KG1 (cell line): ENCODE measurements around the gene ZBTB7C.

Experiments used
- DNase-seq: peaks from one replicate; lab custom pipeline; 2025; lab: John Stamatoyannopoulos, UW

Gene ZBTB7C

GRCh38 chr18:48020337-48021250 lies 388.6 kb downstream of the ZBTB7C start:
- DNase-seq, result no peak

GRCh38 chr18:48019557-48020325 lies 389.4 kb downstream of the ZBTB7C start:
- DNase-seq, result no peak

- no peak for DNase-seq
These were observed 390.3 kb downstream of the ZBTB7C start for GRCh38 chr18:48018851-48019250.

GRCh38 chr18:48017635-48018034 lies 391.5 kb downstream of the ZBTB7C start:
- DNase-seq, result no peak

GRCh38 chr18:48013162-48013561 lies 396.0 kb downstream of the ZBTB7C start:
- no peak for DNase-seq

- DNase-seq, result no peak
These were observed 397.2 kb downstream of the ZBTB7C start for GRCh38 chr18:48011926-48012465.

- DNase-seq, result no peak
These were observed 398.9 kb downstream of the ZBTB7C start for GRCh38 chr18:48010264-48010663.

GRCh38 chr18:48009116-48009745 lies 400.0 kb downstream of the ZBTB7C start:
- DNase-seq, result no peak

- no peak for DNase-seq
These were observed 401.1 kb downstream of the ZBTB7C start for GRCh38 chr18:48007955-48008701.

GRCh38 chr18:48007381-48007780 lies 401.8 kb downstream of the ZBTB7C start:
- DNase-seq, result no peak

- DNase-seq, result no peak
These were observed 402.6 kb downstream of the ZBTB7C start for GRCh38 chr18:48006415-48007175.

GRCh38 chr18:48004577-48004976 lies 404.6 kb downstream of the ZBTB7C start:
- DNase-seq, result no peak

GRCh38 chr18:48003426-48004349 lies 405.5 kb downstream of the ZBTB7C start:
- DNase-seq, result no peak

GRCh38 chr18:48002933-48003365 lies 406.2 kb downstream of the ZBTB7C start:
- no peak for DNase-seq

- no peak for DNase-seq
These were observed 408.5 kb downstream of the ZBTB7C start for GRCh38 chr18:48000701-48001100.

- peak; percentile 76 for DNase-seq
These were observed 409.4 kb downstream of the ZBTB7C start for GRCh38 chr18:47999801-48000248.

- DNase-seq, result no peak
These were observed 411.8 kb downstream of the ZBTB7C start for GRCh38 chr18:47997338-47997780.

- no peak for DNase-seq
These were observed 413.1 kb downstream of the ZBTB7C start for GRCh38 chr18:47996091-47996541.

- DNase-seq, result no peak
These were observed 413.5 kb downstream of the ZBTB7C start for GRCh38 chr18:47995654-47996053.
